ENCODE results near the gene GALNT9. TPM values are rescaled to one million over a fixed set of nuclear protein-coding genes. Genes with fewer than 3 reads are reported as not detected.

The GALNT9 gene
- total RNA-seq, 1 experiment from 2014 or later = 0.36 TPM

DNA sequence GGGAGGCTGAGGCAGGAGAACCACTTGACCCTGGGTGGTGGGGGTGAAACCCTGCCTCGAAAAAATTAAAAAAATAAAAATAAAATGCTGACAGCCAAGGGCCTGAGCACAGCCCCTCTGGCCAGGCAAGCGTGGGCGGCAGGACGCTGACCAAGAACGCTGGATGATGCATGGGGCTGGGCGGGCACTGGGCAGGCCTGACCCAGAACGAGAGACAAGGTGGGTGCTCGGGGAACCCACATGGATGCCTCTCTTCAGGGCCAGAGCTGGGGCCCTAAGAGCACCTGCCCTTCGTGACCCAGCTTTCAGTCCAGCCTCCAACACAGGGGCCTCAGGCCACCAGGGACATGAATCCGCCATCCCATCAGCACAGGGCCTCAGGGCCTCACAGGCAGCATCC lies 11.3 kb downstream of the GALNT9 start:
- H3K27ac ChIP-seq = no peak overlapping the region
- no peaks in the 10 kb centered on the region; the same call in 1 of the 2 replicates for H3K27me3 ChIP-seq
- DNase-seq = no peak
- H3K4me1 ChIP-seq = no peaks in the 10 kb centered on the region
- H3K36me3 ChIP-seq = no peaks in the 10 kb centered on the region
- H3K9me3 ChIP-seq (replicated peaks) = no peaks in the 10 kb centered on the region
- no peak overlapping the region for H3K4me3 ChIP-seq

GRCh38 chr12:132317233-132317938 lies 12.0 kb downstream of the GALNT9 start:
- Histone ChIP-seq H3K9me3 (replicated peaks) (no peaks in the 10 kb centered on the region), H3K4me1 (no peaks in the 10 kb centered on the region), H3K36me3 (no peaks in the 10 kb centered on the region), H3K4me3 (no peak overlapping the region), H3K27me3 (no peaks in the 10 kb centered on the region; the same call in 1 of the 2 replicates), H3K27ac (no peak overlapping the region)
- no peak for DNase-seq

DNA sequence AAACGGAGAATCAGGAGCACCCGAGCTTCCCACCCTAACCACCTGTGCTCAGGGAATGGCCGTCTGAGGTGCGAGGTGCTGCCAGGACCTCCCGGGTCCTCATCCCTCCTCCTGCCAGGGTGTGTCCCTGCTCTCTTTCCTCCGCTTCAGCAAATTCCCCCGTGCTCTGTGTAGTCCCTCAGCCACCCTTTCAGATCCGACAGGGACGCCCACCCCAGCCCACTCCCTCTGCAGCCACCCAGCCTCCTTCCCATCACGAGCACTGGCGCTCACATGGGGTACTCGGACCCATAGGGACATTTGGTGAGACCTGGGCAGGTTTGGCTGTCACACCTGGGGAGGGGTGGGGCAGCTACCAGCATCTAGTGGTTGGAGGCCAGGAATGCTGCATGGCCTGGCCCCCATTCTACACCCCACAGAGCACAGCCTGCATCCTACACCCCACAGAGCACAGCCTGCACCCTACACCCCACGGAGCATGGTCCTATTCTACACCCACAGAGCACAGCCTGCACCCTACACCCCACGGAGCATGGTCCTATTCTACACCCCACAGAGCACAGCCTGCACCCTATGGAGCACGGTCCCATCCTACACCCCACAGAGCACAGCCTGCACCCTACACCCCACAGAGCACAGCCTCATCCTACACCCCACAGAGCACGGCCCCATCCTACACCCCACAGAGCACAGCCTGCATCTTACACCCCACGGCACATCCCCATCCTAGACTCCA lies 12.7 kb downstream of the GALNT9 start:
- Histone ChIP-seq H3K36me3 (no peaks in the 10 kb centered on the region), H3K4me3 (no peak overlapping the region), H3K4me1 (no peaks in the 10 kb centered on the region), H3K27ac (no peak overlapping the region), H3K9me3 (replicated peaks) (no peaks in the 10 kb centered on the region), H3K27me3 (no peaks in the 10 kb centered on the region; the same call in 1 of the 2 replicates)
- no peak for DNase-seq

- Histone ChIP-seq H3K4me3 (no peak overlapping the region), H3K27ac (no peak overlapping the region), H3K9me3 (replicated peaks) (no peaks in the 10 kb centered on the region), H3K27me3 (no peaks in the 10 kb centered on the region; the same call in 1 of the 2 replicates), H3K36me3 (no peaks in the 10 kb centered on the region), H3K4me1 (no peaks in the 10 kb centered on the region)
- no peak for DNase-seq
These were observed 13.4 kb downstream of the GALNT9 start for GRCh38 chr12:132315951-132316350.

GRCh38 chr12:132315507-132315906 lies 13.9 kb downstream of the GALNT9 start:
- H3K27ac ChIP-seq = no peak overlapping the region
- DNase-seq = no peak
- H3K9me3 ChIP-seq (replicated peaks) = no peaks in the 10 kb centered on the region
- no peaks in the 10 kb centered on the region for H3K4me1 ChIP-seq
- H3K27me3 ChIP-seq = no peaks in the 10 kb centered on the region; the same call in 1 of the 2 replicates
- no peak overlapping the region for H3K4me3 ChIP-seq
- no peaks in the 10 kb centered on the region for H3K36me3 ChIP-seq

DNA sequence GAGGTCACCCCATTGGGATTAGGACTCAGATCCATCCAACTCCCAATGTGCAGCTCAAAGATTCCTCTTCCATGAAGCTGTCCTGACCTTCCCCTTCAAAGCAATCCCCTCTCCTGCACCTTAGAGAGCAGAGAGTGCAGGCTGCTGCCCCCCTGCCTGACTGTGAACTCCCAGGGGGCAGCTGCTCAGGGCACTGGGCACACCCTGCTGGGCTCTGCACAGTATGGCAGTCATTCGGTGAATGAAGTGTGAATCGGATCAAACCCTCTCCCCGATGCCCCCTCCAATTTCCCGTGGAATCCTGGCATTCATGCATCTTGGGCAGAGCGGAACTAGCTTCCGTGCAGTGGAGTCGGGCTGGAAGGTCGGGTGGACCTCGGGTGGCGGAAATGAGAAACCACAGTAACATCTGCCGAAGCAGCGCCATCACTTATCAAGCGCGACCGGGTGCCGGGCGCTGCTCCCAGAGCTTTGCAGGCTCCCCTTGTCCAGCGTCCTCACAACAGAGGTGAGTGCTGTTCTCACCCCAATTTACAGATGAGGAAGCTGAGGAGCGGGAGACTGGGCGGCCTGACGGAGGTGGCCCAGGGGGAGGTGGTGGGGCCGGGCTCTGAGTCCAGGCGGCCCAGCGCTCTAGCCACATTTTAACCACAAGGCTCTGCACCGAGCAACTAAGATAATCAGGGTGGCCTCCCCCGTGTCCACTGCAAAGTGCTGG lies 14.7 kb downstream of the GALNT9 start:
- H3K36me3 ChIP-seq = no peaks in the 10 kb centered on the region
- no peak overlapping the region for H3K4me3 ChIP-seq
- no peak overlapping the region for H3K27ac ChIP-seq
- no peak for DNase-seq
- H3K9me3 ChIP-seq (replicated peaks) = no peaks in the 10 kb centered on the region
- H3K4me1 ChIP-seq = no peaks in the 10 kb centered on the region
- H3K27me3 ChIP-seq = no peaks in the 10 kb centered on the region

- Histone ChIP-seq H3K4me1 (no peaks in the 10 kb centered on the region), H3K4me3 (no peak overlapping the region), H3K9me3 (replicated peaks) (no peaks in the 10 kb centered on the region), H3K36me3 (no peaks in the 10 kb centered on the region), H3K27ac (no peak overlapping the region), H3K27me3 (no peaks in the 10 kb centered on the region)
- no peak for DNase-seq
These were observed 15.4 kb downstream of the GALNT9 start for GRCh38 chr12:132314035-132314434.

- Histone ChIP-seq H3K27ac (no peak overlapping the region), H3K4me1 (no peaks in the 10 kb centered on the region), H3K27me3 (no peaks in the 10 kb centered on the region), H3K9me3 (replicated peaks) (no peaks in the 10 kb centered on the region), H3K36me3 (no peaks in the 10 kb centered on the region), H3K4me3 (no peak overlapping the region)
- DNase-seq = no peak
These were observed 16.2 kb downstream of the GALNT9 start for GRCh38 chr12:132313182-132313581.

DNA sequence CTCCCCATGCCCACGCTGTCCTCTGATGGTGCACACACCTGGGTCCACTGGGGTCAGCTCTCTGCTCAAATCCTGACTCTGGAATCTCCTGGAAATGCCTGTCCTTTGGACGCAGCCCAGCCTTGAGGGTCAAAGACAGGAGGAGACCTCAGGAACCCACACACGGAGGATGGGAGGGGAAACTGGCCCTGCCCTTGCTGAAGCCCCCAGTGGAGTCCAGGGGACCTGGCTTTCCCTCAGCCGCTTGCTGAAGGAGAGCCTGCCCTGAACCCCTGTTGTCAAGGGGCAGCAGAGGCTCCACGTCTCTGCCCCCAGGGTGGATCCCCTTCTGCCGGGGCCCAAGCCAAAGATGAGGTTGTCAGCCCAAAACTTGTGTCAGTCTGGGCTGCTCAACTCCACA lies 16.9 kb downstream of the GALNT9 start:
- no peaks in the 10 kb centered on the region for H3K36me3 ChIP-seq
- H3K4me3 ChIP-seq = no peak overlapping the region
- no peaks in the 10 kb centered on the region for H3K9me3 ChIP-seq (replicated peaks)
- no peak for DNase-seq
- H3K4me1 ChIP-seq = no peaks in the 10 kb centered on the region
- H3K27ac ChIP-seq = no peak overlapping the region
- H3K27me3 ChIP-seq = no peaks in the 10 kb centered on the region

- no peak overlapping the region for H3K27ac ChIP-seq
- H3K36me3 ChIP-seq = no peaks in the 10 kb centered on the region
- H3K27me3 ChIP-seq = no peaks in the 10 kb centered on the region
- no peaks in the 10 kb centered on the region for H3K9me3 ChIP-seq (replicated peaks)
- no peaks in the 10 kb centered on the region for H3K4me1 ChIP-seq
- DNase-seq = no peak
- no peak overlapping the region for H3K4me3 ChIP-seq
These were observed 18.0 kb downstream of the GALNT9 start for GRCh38 chr12:132311201-132311915.

DNA sequence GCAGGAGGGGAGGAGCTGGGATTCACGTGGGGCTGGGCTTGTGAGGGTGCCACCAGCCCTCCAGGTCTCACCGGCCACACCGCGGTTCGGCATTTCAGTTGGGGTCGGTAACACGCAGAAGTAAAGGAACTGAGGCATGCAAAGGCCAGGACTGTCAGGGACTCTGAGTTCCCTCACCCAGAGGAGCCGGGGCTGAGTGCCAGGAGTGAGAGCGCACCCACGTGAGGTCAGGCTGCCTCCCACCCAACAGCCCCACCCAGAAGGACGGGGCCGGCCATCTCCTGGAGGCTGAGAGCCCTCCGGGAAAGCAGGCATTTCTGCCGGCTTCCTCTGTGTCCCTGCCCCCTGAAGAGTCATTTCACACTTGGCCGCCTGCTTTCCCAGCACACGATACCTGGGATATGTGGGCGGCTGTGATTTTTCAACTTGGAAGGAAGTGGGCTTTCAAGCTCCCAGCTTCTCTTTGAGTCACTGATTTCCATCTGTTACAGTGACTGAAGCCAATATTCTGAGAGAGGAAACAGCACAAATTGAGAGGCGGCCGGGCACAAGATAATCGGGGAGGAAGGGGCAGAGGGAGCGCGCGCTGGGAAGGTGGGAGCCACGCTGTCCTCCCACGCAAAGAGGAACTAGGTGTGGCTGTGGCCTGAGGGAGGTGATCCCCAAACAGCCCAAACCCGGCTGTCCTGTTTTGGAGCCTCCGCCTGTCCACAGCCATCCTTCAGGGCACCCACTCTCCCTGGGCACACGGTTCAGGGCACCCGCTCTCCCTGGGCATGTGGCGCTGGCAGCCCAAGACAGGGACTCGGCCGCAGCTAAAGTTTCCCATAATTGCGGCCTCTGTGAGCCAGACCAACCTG lies 19.0 kb downstream of the GALNT9 start:
- Histone ChIP-seq H3K9me3 (replicated peaks) (no peaks in the 10 kb centered on the region), H3K27me3 (no peaks in the 10 kb centered on the region), H3K4me1 (no peaks in the 10 kb centered on the region), H3K27ac (no peak overlapping the region), H3K4me3 (no peak overlapping the region), H3K36me3 (no peaks in the 10 kb centered on the region)
- DNase-seq = no peak

- H3K36me3 ChIP-seq = no peaks in the 10 kb centered on the region
- no peaks in the 10 kb centered on the region for H3K27me3 ChIP-seq
These were observed 19.7 kb downstream of the GALNT9 start for GRCh38 chr12:132309596-132310086.

GRCh38 chr12:132308853-132309595 lies 20.4 kb downstream of the GALNT9 start:
- Histone ChIP-seq H3K27me3 (no peaks in the 10 kb centered on the region), H3K36me3 (no peaks in the 10 kb centered on the region), H3K4me1 (no peaks in the 10 kb centered on the region), H3K4me3 (no peak overlapping the region), H3K27ac (no peak overlapping the region), H3K9me3 (replicated peaks) (no peaks in the 10 kb centered on the region)
- no peak for DNase-seq

More at GRCh38 chr12:132309596-132310086, 19.7 kb downstream of the GALNT9 start:
- Histone ChIP-seq H3K4me1 (no peaks in the 10 kb centered on the region), H3K27ac (no peak overlapping the region), H3K4me3 (no peak overlapping the region), H3K9me3 (replicated peaks) (no peaks in the 10 kb centered on the region)
- no peak for DNase-seq
